IMR-90 (cell line): ENCODE data around the gene HDHD5.

Experiments
- CHD1 ChIP-seq: IDR thresholded peaks from 2 replicates; pipeline ENCODE4 v1.6.1; 2012; ENCODE audit warnings: low read depth, low read length, improper control_type of control experiment
- CTCF ChIP-seq: conservative IDR thresholded peaks from 2 replicates; pipeline ENCODE4 v1.5.1; 2012; ENCODE audit warnings: mild to moderate bottlenecking, low read depth, low read length, improper control_type of control experiment

- TF ChIP-seq CHD1 (no peak), CTCF (no peak)
These were observed 43.8 kb downstream of the HDHD5 start for GRCh38 chr22:17115236-17115635.
